Measurements from ENCODE around the gene MSTN.
"Not testable (repeated sequence)": the region's sequence is repeated elsewhere in the genome, so short reads cannot be mapped to it uniquely, and the experiment has no call there.

Gene MSTN

GRCh38 chr2:190063624-190064023, 1.1 kb upstream of the MSTN start:
- DNase-seq (ENCODE audit: low spot score), result no peak

- DNase-seq (ENCODE audit: low spot score), result no peak
These were observed 476 bp downstream of the MSTN start for GRCh38 chr2:190062053-190062452.

- DNase-seq (ENCODE audit: low spot score), result no peak
These were observed 1.9 kb downstream of the MSTN start for GRCh38 chr2:190060626-190061025.

GRCh38 chr2:190060019-190060418, 2.5 kb downstream of the MSTN start:
- DNase-seq (ENCODE audit: low spot score), result no peak

GRCh38 chr2:190053426-190053825, 9.1 kb downstream of the MSTN start:
- DNase-seq (ENCODE audit: low spot score), result no peak

GRCh38 chr2:190052307-190052706, 10.2 kb downstream of the MSTN start:
- no peak for DNase-seq (ENCODE audit: low spot score)

GRCh38 chr2:190051223-190051622, 11.3 kb downstream of the MSTN start:
- no peak for DNase-seq (ENCODE audit: low spot score)

GRCh38 chr2:190050001-190050400, 12.5 kb downstream of the MSTN start:
- DNase-seq (ENCODE audit: low spot score), result no peak

- no peak for DNase-seq (ENCODE audit: low spot score)
These were observed 17.7 kb downstream of the MSTN start for GRCh38 chr2:190044866-190045265.

GRCh38 chr2:190043441-190043840, 19.1 kb downstream of the MSTN start:
- DNase-seq (ENCODE audit: low spot score), result no peak

GRCh38 chr2:190036071-190036470, 26.5 kb downstream of the MSTN start:
- DNase-seq (ENCODE audit: low spot score), result no peak

- DNase-seq (ENCODE audit: low spot score), result not testable (repeated sequence)
These were observed 28.1 kb downstream of the MSTN start for GRCh38 chr2:190034417-190034816.

GRCh38 chr2:190031969-190032618, 30.4 kb downstream of the MSTN start:
- DNase-seq (ENCODE audit: low spot score), result no peak

GRCh38 chr2:190023860-190024259, 38.7 kb downstream of the MSTN start:
- peak; percentile 32 for DNase-seq (ENCODE audit: low spot score)

- DNase-seq (ENCODE audit: low spot score), result no peak
These were observed 41.8 kb downstream of the MSTN start for GRCh38 chr2:190020720-190021119.

GRCh38 chr2:190017837-190018236, 44.7 kb downstream of the MSTN start:
- DNase-seq (ENCODE audit: low spot score), result no peak

- DNase-seq (ENCODE audit: low spot score), result not testable (repeated sequence)
These were observed 46.6 kb downstream of the MSTN start for GRCh38 chr2:190015969-190016368.
